Endothelial cell of umbilical vein (primary cell): ENCODE data around the gene LGALS14. TPM values are rescaled to one million over a fixed set of nuclear protein-coding genes. Genes with fewer than 3 reads are reported as not detected.
"Not testable (repeated sequence)": the region's sequence is repeated elsewhere in the genome, so short reads cannot be mapped to it uniquely, and the experiment has no call there.

Experiments
- BruUV-seq: library from RNA; stranded (reverse); fragments of 400-500 nt; replicated peaks from 2 replicates; lab custom pipeline; 2021; lab: Mats Ljungman, UMichigan
- CTCF ChIA-PET: fragments of 300-600, 350-600 bp; sonication (Branson Sonifier 250); formaldehyde crosslinking; loops from one replicate; lab custom pipeline; 2021; ENCODE audit warnings: antibody characterized with exemption, inconsistent platforms; lab: Charles Lee
- POLR2A ChIA-PET: fragments of 300-600, 350-600 bp; sonication (Branson Sonifier 250); formaldehyde crosslinking; loops from one replicate; lab custom pipeline; 2021; ENCODE audit warnings: antibody characterized with exemption, inconsistent platforms; lab: Charles Lee
- DNase-seq: peaks from one replicate; pipeline ENCODE4 v3.0.0-alpha.2; 2011; ENCODE audit warnings: low read depth, low spot score
- FAIRE-seq: peaks from 2 replicates; lab custom pipeline; 2011; peaks lifted over from hg19 to GRCh38; lab: Jason Lieb, UNC
- H2AFZ ChIP-seq: 2 replicates; pipeline ENCODE4 v1.6.0; 2012; ENCODE audit warnings: low read depth, low read length, control low read depth, inconsistent platforms
- H3K27ac ChIP-seq: 2 replicates; pipeline ENCODE4 v1.5.1; 2011; ENCODE audit warnings: low read depth, mild to moderate bottlenecking, control low read depth, low read length, moderate library complexity; ENCODE audit not compliant: insufficient read depth
- H3K27me3 ChIP-seq, 2 experiments: 2 replicates each; pipeline versions ENCODE4 v1.6.0 to v1.6.1; 2011; ENCODE audit warnings: low read length in 2 of 2, mixed read lengths in 1 of 2; ENCODE audit not compliant: control insufficient read depth in 2 of 2, insufficient read depth in 2 of 2
- H3K36me3 ChIP-seq, 2 experiments: 2 replicates in 1 of 2; 3 replicates in 1 of 2; pipeline ENCODE4 v1.5.1; 2011; ENCODE audit warnings: low read length in 2 of 2, mild to moderate bottlenecking in 1 of 2, moderate library complexity in 1 of 2; ENCODE audit not compliant: control insufficient read depth in 2 of 2, insufficient read depth in 2 of 2; ENCODE audit errors: extremely low read depth in 1 of 2
- H3K4me1 ChIP-seq: 3 replicates; pipeline ENCODE4 v1.5.1; 2011; ENCODE audit warnings: mild to moderate bottlenecking, low read length; ENCODE audit not compliant: control insufficient read depth, insufficient read depth; ENCODE audit errors: extremely low read depth
- H3K4me2 ChIP-seq: 2 replicates; pipeline ENCODE4 v1.6.1; 2011; ENCODE audit warnings: low read length, control low read depth, mixed read lengths; ENCODE audit not compliant: insufficient read depth
- H3K4me3 ChIP-seq, 3 experiments: fragments of 200-600 bp in 1 of 3; sonication (generic), shearing (Covaris generic) in 1 of 3; replicated peaks in 1 of 3; 2 replicates each; pipeline ENCODE4 v1.5.1; 2011 to 2016; ENCODE audit warnings: control low read depth in 3 of 3, low read length in 3 of 3, mild to moderate bottlenecking in 2 of 3, inconsistent platforms in 1 of 3, low read depth in 1 of 3, moderate library complexity in 1 of 3; ENCODE audit not compliant: insufficient read depth in 1 of 3
- H3K79me2 ChIP-seq: 2 replicates; pipeline ENCODE4 v1.6.0; 2012; ENCODE audit warnings: low read length, inconsistent platforms; ENCODE audit not compliant: control insufficient read depth, insufficient read depth
- H3K9ac ChIP-seq: replicated peaks from 2 replicates; pipeline ENCODE3; 2011; ENCODE audit warnings: low read length, control low read depth; ENCODE audit not compliant: insufficient read depth; ENCODE audit errors: extremely low read depth
- H3K9me1 ChIP-seq: replicated peaks from 3 replicates; pipeline ENCODE4 v1.6.0; 2011; ENCODE audit warnings: mild to moderate bottlenecking, low read length; ENCODE audit not compliant: control insufficient read depth, insufficient read depth; ENCODE audit errors: extremely low read depth
- H3K9me3 ChIP-seq: replicated peaks from 2 replicates; pipeline ENCODE4 v1.5.1; 2012; ENCODE audit warnings: low read length, inconsistent platforms; ENCODE audit not compliant: control insufficient read depth, insufficient read depth
- H4K20me1 ChIP-seq: replicated peaks from 2 replicates; pipeline ENCODE3; 2011; ENCODE audit warnings: mild to moderate bottlenecking, low read length; ENCODE audit not compliant: control insufficient read depth, insufficient read depth; ENCODE audit errors: extremely low read depth
- FOS ChIP-seq: IDR thresholded peaks from 2 replicates; pipeline ENCODE4 v1.6.1; 2011; ENCODE audit warnings: mild to moderate bottlenecking, low read length, moderate library complexity, borderline replicate concordance; ENCODE audit not compliant: insufficient read depth
- POLR2AphosphoS5 ChIP-seq: IDR thresholded peaks from 2 replicates; pipeline ENCODE4 v1.6.1; 2012; ENCODE audit warnings: low read depth, mild to moderate bottlenecking, control low read depth, low read length, moderate library complexity; ENCODE audit not compliant: insufficient read depth
- dilution Hi-C: fragments of 300-500 bp; cut with MboI; formaldehyde crosslinking; loops from one replicate; pipeline ENCODE4 v1.15.0; 2019; ENCODE audit warnings: low sequenced_read_pairs; ENCODE audit not compliant: extremely low pct_ligation_motif_present
- intact Hi-C: fragments of 100-400 bp; cut with micrococcal nuclease; formaldehyde crosslinking; loops from one replicate; pipeline ENCODE4 v1.10.0; 2022
- polyA plus RNA-seq, 4 experiments: library from polyadenylated mRNA; depleted of rRNA in 3 of 4; stranded (reverse) in 3 of 4; unstranded in 1 of 4; fragments of >200 nt; gene quantifications; 2 replicates each; pipeline versions ENCODE4 v1.2.1 to v1.2.3, GENCODE V29; 2011 to 2012; ENCODE audit warnings: missing spikeins in 1 of 4
- total RNA-seq: library from RNA; stranded (reverse); gene quantifications from 2 replicates; pipeline ENCODE4 v1.2.3, GENCODE V29; 2021

The LGALS14 gene
- total and polyA plus RNA-seq, 2 donors (not counting 3 experiments of a cell fraction or from before 2014, with no cell fraction given) = not detected

- FAIRE-seq (no peak), DNase-seq (no peak)
- H3K9ac ChIP-seq = no peak overlapping the region
- H3K27me3 ChIP-seq = no peaks in the 10 kb centered on the region
- dilution Hi-C loops (no loop called here), intact Hi-C loops (no loop called here)
- no peaks in the 10 kb centered on the region for H4K20me1 ChIP-seq
- H3K4me1 ChIP-seq = no peaks in the 10 kb centered on the region
- POLR2A ChIA-PET = no interaction called here
- no peak overlapping the region for H3K4me3 ChIP-seq
- H3K4me2 ChIP-seq = no peak overlapping the region
- H3K9me3 ChIP-seq = no peaks in the 10 kb centered on the region
- no peak overlapping the region for H2AFZ ChIP-seq
- no peaks in the 10 kb centered on the region for H3K9me1 ChIP-seq
- CTCF ChIA-PET = interaction anchor here (0.5 kb wide), 1 partner anchor 59 kb away, joined by 3 read pairs; no protein-coding TSS in a partner anchor
- H3K36me3 ChIP-seq = no peaks in the 10 kb centered on the region
- H3K79me2 ChIP-seq = no peaks in the 10 kb centered on the region
- no TSS peak for BruUV-seq
- H3K27ac ChIP-seq = no peak overlapping the region
- no peak for TF ChIP-seq POLR2AphosphoS5
- TF ChIP-seq FOS = no peak
Measured at GRCh38 chr19:39661565-39661964, 42.7 kb upstream of the LGALS14 start.

GRCh38 chr19:39669860-39670259 is 34.4 kb upstream of the LGALS14 start:
- H3K9me3 ChIP-seq, H3K9me1 ChIP-seq, H4K20me1 ChIP-seq, DNase-seq, H3K79me2 ChIP-seq, POLR2A ChIA-PET, H2AFZ ChIP-seq, H3K27ac ChIP-seq, H3K4me3 ChIP-seq, H3K9ac ChIP-seq, H3K27me3 ChIP-seq, CTCF ChIA-PET, H3K36me3 ChIP-seq, H3K4me2 ChIP-seq, intact Hi-C loops, H3K4me1 ChIP-seq, FAIRE-seq, BruUV-seq: not testable (repeated sequence)
- dilution Hi-C loops = loop anchor here (10.0 kb wide), 1 partner anchor 105 kb away; no protein-coding TSS in a partner anchor
